OCI-LY7 (cell line): Measurements from ENCODE around the gene FLNB.

ENCODE experiments used
- CTCF ChIP-seq: fragments of 200-600 bp; sonication (generic); conservative IDR thresholded peaks from 2 replicates; pipeline ENCODE4 v1.5.1; 2014; ENCODE audit warnings: mild to moderate bottlenecking, antibody characterized with exemption, low read length, moderate library complexity, mixed read lengths
- EZH2phosphoT487 ChIP-seq: fragments of 200-600 bp; sonication (generic); IDR thresholded peaks from 2 replicates; pipeline ENCODE4 v1.6.1; 2018; ENCODE audit warnings: low read depth, borderline replicate concordance, mild to moderate bottlenecking, mixed run types, antibody characterized with exemption, low read length, moderate library complexity, mixed read lengths

GRCh38 chr3:58106061-58106460, 97.8 kb downstream of the FLNB start:
- TF ChIP-seq CTCF: no peak
- TF ChIP-seq EZH2phosphoT487: no peak
